Glutamatergic neuron (in vitro differentiated cells): ENCODE measurements around the gene MTNR1B. TPM values are rescaled to one million over a fixed set of nuclear protein-coding genes. Genes with fewer than 3 reads are reported as not detected.

Experiments
- DNase-seq: peaks from one replicate; pipeline ENCODE4 v3.0.0; 2022
- H3K27ac Mint-ChIP-seq: one replicate; pipeline ENCODE4 v1.8.0; 2020; ENCODE audit warnings: mild to moderate bottlenecking, mixed read lengths, inconsistent platforms; ENCODE audit not compliant: unreplicated experiment
- H3K27me3 Mint-ChIP-seq: one replicate; pipeline ENCODE4 v1.8.0; 2020; ENCODE audit warnings: mild to moderate bottlenecking, moderate library complexity, mixed read lengths, inconsistent platforms; ENCODE audit not compliant: unreplicated experiment
- H3K36me3 Mint-ChIP-seq: one replicate; pipeline ENCODE4 v1.8.0; 2020; ENCODE audit warnings: mild to moderate bottlenecking, mixed read lengths, inconsistent platforms; ENCODE audit not compliant: unreplicated experiment
- H3K4me1 Mint-ChIP-seq: one replicate; pipeline ENCODE4 v1.8.0; 2020; ENCODE audit warnings: mild to moderate bottlenecking, low read depth, mixed read lengths, inconsistent platforms; ENCODE audit not compliant: unreplicated experiment
- H3K4me3 Mint-ChIP-seq: one replicate; pipeline ENCODE4 v1.8.0; 2020; ENCODE audit warnings: mild to moderate bottlenecking, mixed read lengths, inconsistent platforms; ENCODE audit not compliant: unreplicated experiment
- H3K9me3 Mint-ChIP-seq: one replicate; pipeline ENCODE4 v1.8.0; 2020; ENCODE audit warnings: mild to moderate bottlenecking, moderate library complexity, mixed read lengths, inconsistent platforms; ENCODE audit not compliant: unreplicated experiment
- CTCF ChIP-seq: fragments of 200-600 bp; sonication (generic); IDR thresholded peaks from one replicate; pipeline ENCODE4 v1.5.0; 2021; ENCODE audit not compliant: partially characterized antibody, unreplicated experiment
- total RNA-seq: library from RNA; stranded (reverse); fragmentation: NEBNext Ultra II Directional; extraction: Animal tissue kit (Norgen Biotek cat#: 25700); gene quantifications from one replicate; pipeline ENCODE4 v1.2.1, GENCODE V29; 2021; ENCODE audit not compliant: unreplicated experiment

MTNR1B gene
- total RNA-seq, 1 donor from 2014 or later = not detected

GRCh38 chr11:92975285-92975684, 5.8 kb downstream of the MTNR1B start:
- Mint-ChIP-seq H3K27me3 (peaks cover 5% of the 10 kb centered on the region), H3K9me3 (peaks cover 6% of the 10 kb centered on the region), H3K4me3 (no peak overlapping the region), H3K4me1 (peaks cover 6% of the 10 kb centered on the region), H3K36me3 (no peaks in the 10 kb centered on the region), H3K27ac (no peak overlapping the region)
- TF ChIP-seq CTCF = no peak
- DNase-seq = no peak

GRCh38 chr11:92976681-92977080, 7.2 kb downstream of the MTNR1B start:
- no peak overlapping the region for H3K27ac Mint-ChIP-seq

GRCh38 chr11:92977401-92977800, 8.0 kb downstream of the MTNR1B start:
- H3K27ac Mint-ChIP-seq = no peak overlapping the region
- no peaks in the 10 kb centered on the region for H3K36me3 Mint-ChIP-seq
- H3K9me3 Mint-ChIP-seq = peaks cover 6% of the 10 kb centered on the region
- peaks cover 6% of the 10 kb centered on the region for H3K27me3 Mint-ChIP-seq
- no peak for DNase-seq
- peaks cover 6% of the 10 kb centered on the region for H3K4me1 Mint-ChIP-seq
- H3K4me3 Mint-ChIP-seq = no peak overlapping the region
- TF ChIP-seq CTCF = no peak

More at GRCh38 chr11:92976681-92977080, 7.2 kb downstream of the MTNR1B start:
- Mint-ChIP-seq H3K4me3 (no peak overlapping the region), H3K4me1 (peaks cover 6% of the 10 kb centered on the region), H3K9me3 (peaks cover 6% of the 10 kb centered on the region), H3K27me3 (peaks cover 6% of the 10 kb centered on the region), H3K36me3 (no peaks in the 10 kb centered on the region)
- no peak for DNase-seq
- no peak for TF ChIP-seq CTCF

- DNase-seq = no peak
- H3K36me3 Mint-ChIP-seq = no peaks in the 10 kb centered on the region
- H3K4me1 Mint-ChIP-seq = peaks cover 6% of the 10 kb centered on the region
- peaks cover 6% of the 10 kb centered on the region for H3K27me3 Mint-ChIP-seq
- H3K9me3 Mint-ChIP-seq = peaks cover 6% of the 10 kb centered on the region
- no peak overlapping the region for H3K27ac Mint-ChIP-seq
- H3K4me3 Mint-ChIP-seq = no peak overlapping the region
- no peak for TF ChIP-seq CTCF
Measured at GRCh38 chr11:92978271-92979111, 9.0 kb downstream of the MTNR1B start.

- Mint-ChIP-seq H3K27ac (no peak overlapping the region), H3K27me3 (peaks cover 3% of the 10 kb centered on the region), H3K4me3 (no peak overlapping the region), H3K36me3 (no peaks in the 10 kb centered on the region), H3K4me1 (peaks cover 6% of the 10 kb centered on the region), H3K9me3 (peaks cover 4% of the 10 kb centered on the region)
- TF ChIP-seq CTCF = no peak
- DNase-seq = no peak
Measured at GRCh38 chr11:92979176-92979575, 9.7 kb downstream of the MTNR1B start.
